Vagina (tissue), 2 donors: ENCODE measurements around the gene HGD.

Experiments
- POLR2A ChIP-seq, 2 donors: fragments of 450-650 bp; IDR thresholded peaks; one replicate each; pipeline ENCODE4 v1.6.1; 2017; ENCODE audit warnings: antibody characterized with exemption in 2 of 2, mild to moderate bottlenecking in 2 of 2, moderate library complexity in 2 of 2
- TF ChIP-seq, protein P1 (sequence below), 3 experiments: fragments of 450-650 bp in 2 of 3; fragments of 200-600 bp in 1 of 3; sonication (generic) in 1 of 3; IDR thresholded peaks; one replicate each; pipeline ENCODE4 v1.5.1; 2017 to 2019; ENCODE audit warnings: antibody characterized with exemption in 3 of 3, mild to moderate bottlenecking in 2 of 3, moderate library complexity in 2 of 3

DNA sequence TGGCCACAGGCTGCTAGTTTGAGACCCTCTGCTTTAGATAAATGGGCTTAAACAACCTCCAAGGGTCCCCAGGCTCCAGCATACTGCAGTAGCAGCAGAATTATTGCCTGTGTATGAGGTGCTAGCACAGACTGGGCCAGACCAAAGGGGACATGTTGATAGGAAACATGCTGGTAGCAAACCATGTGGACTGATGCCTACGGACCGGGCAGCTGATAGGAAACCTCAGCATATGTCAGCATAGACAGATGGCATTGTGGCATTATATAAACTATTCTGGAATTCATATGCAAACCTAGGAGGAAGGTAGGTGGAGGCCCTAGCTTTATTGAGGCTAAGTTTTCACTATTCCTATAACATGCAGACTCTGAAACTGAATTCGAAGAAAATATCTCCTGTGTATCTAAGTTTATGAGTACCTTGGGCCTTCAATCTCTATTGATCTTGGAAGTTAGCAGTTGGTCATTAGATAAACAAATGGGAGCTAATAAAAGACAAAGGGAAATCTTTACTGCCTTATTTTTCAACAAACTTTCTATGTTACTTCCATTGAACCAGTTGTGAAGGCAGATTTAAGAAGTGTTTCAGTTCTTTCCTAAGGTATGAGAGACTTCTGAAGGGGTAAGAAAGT, 1.7 kb upstream of the HGD start:
- TF ChIP-seq, protein P1, sequence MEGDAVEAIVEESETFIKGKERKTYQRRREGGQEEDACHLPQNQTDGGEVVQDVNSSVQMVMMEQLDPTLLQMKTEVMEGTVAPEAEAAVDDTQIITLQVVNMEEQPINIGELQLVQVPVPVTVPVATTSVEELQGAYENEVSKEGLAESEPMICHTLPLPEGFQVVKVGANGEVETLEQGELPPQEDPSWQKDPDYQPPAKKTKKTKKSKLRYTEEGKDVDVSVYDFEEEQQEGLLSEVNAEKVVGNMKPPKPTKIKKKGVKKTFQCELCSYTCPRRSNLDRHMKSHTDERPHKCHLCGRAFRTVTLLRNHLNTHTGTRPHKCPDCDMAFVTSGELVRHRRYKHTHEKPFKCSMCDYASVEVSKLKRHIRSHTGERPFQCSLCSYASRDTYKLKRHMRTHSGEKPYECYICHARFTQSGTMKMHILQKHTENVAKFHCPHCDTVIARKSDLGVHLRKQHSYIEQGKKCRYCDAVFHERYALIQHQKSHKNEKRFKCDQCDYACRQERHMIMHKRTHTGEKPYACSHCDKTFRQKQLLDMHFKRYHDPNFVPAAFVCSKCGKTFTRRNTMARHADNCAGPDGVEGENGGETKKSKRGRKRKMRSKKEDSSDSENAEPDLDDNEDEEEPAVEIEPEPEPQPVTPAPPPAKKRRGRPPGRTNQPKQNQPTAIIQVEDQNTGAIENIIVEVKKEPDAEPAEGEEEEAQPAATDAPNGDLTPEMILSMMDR (IDR thresholded peaks at IDR 0.05) = no peak
- no peak for TF ChIP-seq POLR2A (IDR thresholded peaks at IDR 0.05)
